K562 (cell line): ENCODE measurements around the gene ATL1. TPM values are rescaled to one million over a fixed set of nuclear protein-coding genes. Genes with fewer than 3 reads are reported as not detected.

Experiments used
- BRF2 ChIP-seq: IDR thresholded peaks from 3 replicates; pipeline ENCODE4 v1.6.1; 2011; ENCODE audit warnings: borderline replicate concordance, mild to moderate bottlenecking; ENCODE audit not compliant: insufficient read length, insufficient read depth
- CBX3 ChIP-seq, 2 experiments: IDR thresholded peaks; 1 replicate in 1 of 2; 2 replicates in 1 of 2; pipeline ENCODE4 v1.6.1; 2012; ENCODE audit warnings: inconsistent platforms in 2 of 2, low read length in 2 of 2, borderline replicate concordance in 1 of 2, control low read depth in 1 of 2
- FOXK2 ChIP-seq, 2 experiments: fragments of 450-650 bp; IDR thresholded peaks in 1 of 2; conservative IDR thresholded peaks in 1 of 2; 2 replicates each; pipeline ENCODE4 v1.6.1; 2016; ENCODE audit warnings: low read depth in 2 of 2, mild to moderate bottlenecking in 1 of 2
- GTF2B ChIP-seq: IDR thresholded peaks from 2 replicates; pipeline ENCODE4 v1.6.1; 2011; ENCODE audit not compliant: insufficient read length; ENCODE audit errors: extremely low read depth
- GTF2F1 ChIP-seq: IDR thresholded peaks from 2 replicates; pipeline ENCODE4 v1.6.1; 2011; ENCODE audit warnings: low read depth, low read length, improper control_type of control experiment
- HMG20B ChIP-seq: fragments of 250-450 bp; sonication (Bioruptor Pico); IDR thresholded peaks from 2 replicates; pipeline ENCODE4 v1.5.0; 2021; ENCODE audit warnings: mild to moderate bottlenecking
- MAZ ChIP-seq, 2 experiments: fragments of 450-650 bp in 1 of 2; sonication (generic) in 1 of 2; formaldehyde crosslinking; IDR thresholded peaks in 1 of 2; conservative IDR thresholded peaks in 1 of 2; 2 replicates each; pipeline versions ENCODE4 v1.4.0 to v1.5.0; 2020; ENCODE audit warnings: mild to moderate bottlenecking in 1 of 2, missing genetic modification reagents in 1 of 2
- MECOM ChIP-seq: fragments of 250-450 bp; sonication (Bioruptor Pico); IDR thresholded peaks from 2 replicates; pipeline ENCODE4 v1.8.0; 2022; ENCODE audit warnings: inconsistent platforms
- MIER1 ChIP-seq: fragments of 450-650 bp; IDR thresholded peaks from 2 replicates; pipeline ENCODE4 v1.6.1; 2016; ENCODE audit warnings: antibody characterized with exemption, mild to moderate bottlenecking, low read depth
- POLR2AphosphoS5 ChIP-seq: IDR thresholded peaks from 2 replicates; pipeline ENCODE4 v1.6.1; 2011; ENCODE audit warnings: mild to moderate bottlenecking, low read depth, low read length, moderate library complexity; ENCODE audit not compliant: control insufficient read depth, insufficient read depth
- RNF2 ChIP-seq: sonication (generic); IDR thresholded peaks from 2 replicates; pipeline ENCODE4 v1.6.1; 2016
- TEAD1 ChIP-seq, 2 experiments: fragments of 450-650 bp in 1 of 2; sonication (generic) in 1 of 2; formaldehyde crosslinking; IDR thresholded peaks; 2 replicates each; pipeline versions ENCODE4 v1.4.0 to v1.8.0; 2020 to 2022; ENCODE audit warnings: mild to moderate bottlenecking in 2 of 2, missing genetic modification reagents in 1 of 2
- ZBTB2 ChIP-seq: fragments of 450-650 bp; IDR thresholded peaks from 2 replicates; pipeline ENCODE4 v1.6.1; 2016; ENCODE audit warnings: antibody characterized with exemption
- ZBTB34 ChIP-seq: fragments of 250-450 bp; sonication (Bioruptor Pico); IDR thresholded peaks from 2 replicates; pipeline ENCODE4 v1.8.0; 2021; ENCODE audit warnings: mild to moderate bottlenecking, moderate library complexity
- ZEB2 ChIP-seq: fragments of 450-650 bp; IDR thresholded peaks from 2 replicates; pipeline ENCODE4 v1.6.1; 2016
- ZKSCAN1 ChIP-seq: fragments of 150-350 bp; IDR thresholded peaks from 2 replicates; pipeline ENCODE4 v1.6.1; 2016; ENCODE audit warnings: low read depth, low read length
- polyA plus RNA-seq, 8 experiments: library from polyadenylated mRNA; depleted of rRNA in 4 of 8; stranded (reverse) in 5 of 8; unstranded in 3 of 8; fragments of >200 nt; fragmentation: Nextera tagmentation in 2 of 8; fragmentation: Illumina TruSeq in 1 of 8; extraction: Ambion mirVana in 2 of 8; extraction: Trizol in 1 of 8; gene quantifications; 2 replicates each; pipeline versions ENCODE4 v1.2.1 to v1.2.3, GENCODE V29; 2011 to 2014; ENCODE audit warnings: inconsistent platforms in 1 of 8, missing spikeins in 1 of 8
- total RNA-seq, 7 experiments: library from RNA; depleted of rRNA in 6 of 7; stranded (reverse); fragments of >200 nt in 6 of 7; fragmentation: Illumina TruSeq in 2 of 7; extraction: Trizol in 2 of 7; gene quantifications; 2 replicates each; pipeline versions ENCODE4 v1.2.1 to v1.2.3, GENCODE V29; 2011 to 2021; ENCODE audit warnings: low replicate concordance in 1 of 7
- TF ChIP-seq, protein P1 (sequence below): fragments of 450-650 bp; formaldehyde crosslinking; IDR thresholded peaks from 2 replicates; pipeline ENCODE4 v1.4.0; 2022; ENCODE audit warnings: missing genetic modification characterization
- TF ChIP-seq, protein P2 (sequence below): sonication (generic); formaldehyde crosslinking; IDR thresholded peaks from 2 replicates; pipeline ENCODE4 v1.8.0; 2022; ENCODE audit warnings: mild to moderate bottlenecking, missing genetic modification reagents, borderline replicate concordance

The ATL1 gene
- total and polyA plus RNA-seq, 9 of the 15 experiments (the other 6 are each of a cell fraction or from before 2014, with no cell fraction given), result 0.04 to 0.16 (median 0.07) TPM; not detected in 4

GRCh38 chr14:50667996-50668825 lies 108.3 kb downstream of the ATL1 start, which contains the start of gene SAV1 (continued):
- no peak for TF ChIP-seq BRF2
- no peak for TF ChIP-seq ZKSCAN1
- no peak for TF ChIP-seq CBX3 (IDR thresholded peaks at IDR 0.05; ENCODE audit: borderline replicate concordance in 1 of 2, low read length in 2 of 2)
- peak; percentile 83 to 84 for TF ChIP-seq FOXK2 (conservative IDR thresholded peaks at IDR 0.05 in 1 of 2, IDR thresholded peaks at IDR 0.05 in 1 of 2; ENCODE audit: low read depth in 2 of 2)
- TF ChIP-seq GTF2B, result no peak
- TF ChIP-seq TEAD1 (CRISPR knock-in tag; IDR thresholded peaks at IDR 0.05), result 0 out of 4 replicates have a peak, but pooled peaks of 1 of the 2 experiments have one; percentile 9
- TF ChIP-seq, protein P1, sequence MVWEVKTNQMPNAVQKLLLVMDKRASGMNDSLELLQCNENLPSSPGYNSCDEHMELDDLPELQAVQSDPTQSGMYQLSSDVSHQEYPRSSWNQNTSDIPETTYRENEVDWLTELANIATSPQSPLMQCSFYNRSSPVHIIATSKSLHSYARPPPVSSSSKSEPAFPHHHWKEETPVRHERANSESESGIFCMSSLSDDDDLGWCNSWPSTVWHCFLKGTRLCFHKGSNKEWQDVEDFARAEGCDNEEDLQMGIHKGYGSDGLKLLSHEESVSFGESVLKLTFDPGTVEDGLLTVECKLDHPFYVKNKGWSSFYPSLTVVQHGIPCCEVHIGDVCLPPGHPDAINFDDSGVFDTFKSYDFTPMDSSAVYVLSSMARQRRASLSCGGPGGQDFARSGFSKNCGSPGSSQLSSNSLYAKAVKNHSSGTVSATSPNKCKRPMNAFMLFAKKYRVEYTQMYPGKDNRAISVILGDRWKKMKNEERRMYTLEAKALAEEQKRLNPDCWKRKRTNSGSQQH (CRISPR knock-in tag), result peak; percentile 94
- TF ChIP-seq MECOM (CRISPR knock-in tag), result no peak
- peak; percentile 91 for TF ChIP-seq GTF2F1
- TF ChIP-seq POLR2AphosphoS5, result peak; percentile 97
- TF ChIP-seq, protein P2, sequence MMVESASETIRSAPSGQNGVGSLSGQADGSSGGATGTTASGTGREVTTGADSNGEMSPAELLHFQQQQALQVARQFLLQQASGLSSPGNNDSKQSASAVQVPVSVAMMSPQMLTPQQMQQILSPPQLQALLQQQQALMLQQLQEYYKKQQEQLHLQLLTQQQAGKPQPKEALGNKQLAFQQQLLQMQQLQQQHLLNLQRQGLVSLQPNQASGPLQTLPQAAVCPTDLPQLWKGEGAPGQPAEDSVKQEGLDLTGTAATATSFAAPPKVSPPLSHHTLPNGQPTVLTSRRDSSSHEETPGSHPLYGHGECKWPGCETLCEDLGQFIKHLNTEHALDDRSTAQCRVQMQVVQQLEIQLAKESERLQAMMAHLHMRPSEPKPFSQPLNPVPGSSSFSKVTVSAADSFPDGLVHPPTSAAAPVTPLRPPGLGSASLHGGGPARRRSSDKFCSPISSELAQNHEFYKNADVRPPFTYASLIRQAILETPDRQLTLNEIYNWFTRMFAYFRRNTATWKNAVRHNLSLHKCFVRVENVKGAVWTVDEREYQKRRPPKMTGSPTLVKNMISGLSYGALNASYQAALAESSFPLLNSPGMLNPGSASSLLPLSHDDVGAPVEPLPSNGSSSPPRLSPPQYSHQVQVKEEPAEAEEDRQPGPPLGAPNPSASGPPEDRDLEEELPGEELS (CRISPR knock-in tag), result no peak
- TF ChIP-seq MAZ (CRISPR knock-in tag; conservative IDR thresholded peaks at IDR 0.05 in 1 of 2, IDR thresholded peaks at IDR 0.05 in 1 of 2), result peak; percentile 43 to 47; a peak in 1 of 4 replicates
- 0 out of 2 replicates have a peak, but pooled peaks have one; percentile 55 for TF ChIP-seq RNF2
- TF ChIP-seq ZBTB34, result no peak
- TF ChIP-seq ZEB2, result no peak
- TF ChIP-seq HMG20B (CRISPR knock-in tag), result no peak
- TF ChIP-seq MIER1, result no peak
- no peak for TF ChIP-seq ZBTB2
